H9 (cell line): ENCODE measurements around the gene EXOC2. TPM values are rescaled to one million over a fixed set of nuclear protein-coding genes. Genes with fewer than 3 reads are reported as not detected.

Source experiments
- DNase-seq: peaks from one replicate; pipeline ENCODE4 v3.0.0-alpha.2; 2017
- H2AFZ ChIP-seq: one replicate; pipeline ENCODE4 v1.6.1; 2013; ENCODE audit warnings: mild to moderate bottlenecking, low read length, control low read depth, moderate library complexity
- H2AK5ac ChIP-seq: 2 replicates; pipeline ENCODE4 v1.6.1; 2013; ENCODE audit warnings: low read length, control low read depth, mixed read lengths; ENCODE audit not compliant: insufficient read length
- H2BK120ac ChIP-seq: one replicate; pipeline ENCODE4 v1.6.1; 2013; ENCODE audit warnings: low read depth, mild to moderate bottlenecking, low read length, control low read depth, inconsistent platforms; ENCODE audit not compliant: poor library complexity, severe bottlenecking
- H2BK12ac ChIP-seq: 2 replicates; pipeline ENCODE4 v1.6.1; 2013; ENCODE audit warnings: low read length, control low read depth, mixed read lengths, low read depth; ENCODE audit not compliant: insufficient read length
- H2BK15ac ChIP-seq: 2 replicates; pipeline ENCODE4 v1.6.1; 2013; ENCODE audit warnings: low read depth, low read length, control low read depth
- H2BK20ac ChIP-seq: one replicate; pipeline ENCODE4 v1.6.1; 2013; ENCODE audit warnings: low read depth, mild to moderate bottlenecking, low read length, control low read depth, inconsistent platforms; ENCODE audit not compliant: poor library complexity, severe bottlenecking
- H2BK5ac ChIP-seq: 2 replicates; pipeline ENCODE4 v1.6.1; 2013; ENCODE audit warnings: low read length, control low read depth, mixed read lengths; ENCODE audit not compliant: insufficient read length
- H3K14ac ChIP-seq: 2 replicates; pipeline ENCODE4 v1.6.1; 2013; ENCODE audit warnings: low read length, control low read depth; ENCODE audit not compliant: insufficient read depth
- H3K18ac ChIP-seq: 2 replicates; pipeline ENCODE4 v1.6.1; 2013; ENCODE audit warnings: low read depth, mild to moderate bottlenecking, mixed read lengths, low read length, control low read depth; ENCODE audit not compliant: insufficient read length
- H3K23ac ChIP-seq: 2 replicates; pipeline ENCODE4 v1.6.1; 2013; ENCODE audit warnings: low read length, control low read depth, mixed read lengths, low read depth; ENCODE audit not compliant: insufficient read length
- H3K23me2 ChIP-seq: 2 replicates; pipeline ENCODE4 v1.6.1; 2013; ENCODE audit warnings: low read depth, mild to moderate bottlenecking, mixed read lengths, low read length, control low read depth; ENCODE audit not compliant: insufficient read length, poor library complexity, severe bottlenecking
- H3K27ac ChIP-seq: 2 replicates; pipeline ENCODE4 v1.5.1; 2013; ENCODE audit warnings: low read length, control low read depth, mixed read lengths, low read depth; ENCODE audit not compliant: insufficient read length
- H3K27me3 ChIP-seq: 2 replicates; pipeline ENCODE4 v1.6.1; 2013; ENCODE audit warnings: low read length, control low read depth, inconsistent platforms; ENCODE audit not compliant: insufficient read depth
- H3K4ac ChIP-seq: 2 replicates; pipeline ENCODE4 v1.6.1; 2013; ENCODE audit warnings: low read depth, mild to moderate bottlenecking, control low read depth, inconsistent platforms, low read length, moderate library complexity
- H3K4me1 ChIP-seq: 2 replicates; pipeline ENCODE4 v1.6.1; 2013; ENCODE audit warnings: low read length, control low read depth, inconsistent platforms; ENCODE audit not compliant: insufficient read depth
- H3K4me2 ChIP-seq: 2 replicates; pipeline ENCODE4 v1.6.1; 2013; ENCODE audit warnings: low read length, control low read depth, mixed read lengths; ENCODE audit not compliant: insufficient read length, insufficient read depth
- H3K56ac ChIP-seq: 2 replicates; pipeline ENCODE4 v1.6.1; 2013; ENCODE audit warnings: low read depth, mild to moderate bottlenecking, mixed read lengths, low read length, control low read depth; ENCODE audit not compliant: insufficient read length
- H3K79me1 ChIP-seq: 2 replicates; pipeline ENCODE4 v1.6.1; 2013; ENCODE audit warnings: low read depth, mild to moderate bottlenecking, moderate library complexity, low read length, control low read depth, inconsistent platforms; ENCODE audit not compliant: insufficient read depth, poor library complexity, severe bottlenecking
- H3K79me2 ChIP-seq: 2 replicates; pipeline ENCODE4 v1.6.1; 2013; ENCODE audit warnings: low read length, control low read depth, inconsistent platforms; ENCODE audit not compliant: insufficient read depth
- H3K9ac ChIP-seq: 2 replicates; pipeline ENCODE4 v1.6.1; 2013; ENCODE audit warnings: low read length, control low read depth, mixed read lengths; ENCODE audit not compliant: insufficient read length; ENCODE audit errors: extremely low read depth
- H3K9me3 ChIP-seq: one replicate; pipeline ENCODE4 v1.6.1; 2013; ENCODE audit warnings: low read depth, low read length, inconsistent platforms; ENCODE audit not compliant: control insufficient read depth
- H3T11ph ChIP-seq: one replicate; pipeline ENCODE4 v1.6.1; 2013; ENCODE audit warnings: mild to moderate bottlenecking, low read length, control low read depth, inconsistent platforms
- H4K20me1 ChIP-seq: one replicate; pipeline ENCODE4 v1.6.1; 2013; ENCODE audit not compliant: control insufficient read depth, insufficient read length, insufficient read depth
- H4K5ac ChIP-seq: 2 replicates; pipeline ENCODE4 v1.6.1; 2013; ENCODE audit warnings: low read depth, mild to moderate bottlenecking, mixed read lengths, low read length, control low read depth; ENCODE audit not compliant: insufficient read length
- H4K8ac ChIP-seq: replicated peaks from 2 replicates; pipeline ENCODE4 v1.6.1; 2013; ENCODE audit warnings: low read length, control low read depth, mixed read lengths, low read depth; ENCODE audit not compliant: insufficient read length
- H4K91ac ChIP-seq: 2 replicates; pipeline ENCODE4 v1.6.1; 2013; ENCODE audit warnings: low read depth, mild to moderate bottlenecking, moderate library complexity, mixed read lengths, low read length, control low read depth; ENCODE audit not compliant: insufficient read length
- H3K27ac Mint-ChIP-seq, 3 experiments: 2 replicates in 2 of 3; 3 replicates in 1 of 3; pipeline ENCODE4 v1.8.0; 2020 to 2021; ENCODE audit warnings: mixed read lengths in 3 of 3, mild to moderate bottlenecking in 1 of 3, moderate library complexity in 1 of 3
- H3K27me3 Mint-ChIP-seq: 2 replicates; pipeline ENCODE4 v1.8.0; 2021; ENCODE audit warnings: low read depth, mild to moderate bottlenecking, moderate library complexity, mixed read lengths
- H3K36me3 Mint-ChIP-seq, 3 experiments: 2 replicates in 2 of 3; 3 replicates in 1 of 3; pipeline ENCODE4 v1.8.0; 2020 to 2021; ENCODE audit warnings: low read depth in 3 of 3, mixed read lengths in 3 of 3; ENCODE audit not compliant: insufficient read depth in 1 of 3
- H3K4me1 Mint-ChIP-seq, 2 experiments: 2 replicates each; pipeline ENCODE4 v1.8.0; 2020; ENCODE audit warnings: mixed read lengths in 2 of 2
- H3K4me3 Mint-ChIP-seq, 2 experiments: 2 replicates in 1 of 2; 3 replicates in 1 of 2; pipeline ENCODE4 v1.8.0; 2020 to 2021; ENCODE audit warnings: mild to moderate bottlenecking in 2 of 2, mixed read lengths in 2 of 2, moderate library complexity in 1 of 2
- H3K9me3 Mint-ChIP-seq, 2 experiments: 2 replicates in 1 of 2; 3 replicates in 1 of 2; pipeline ENCODE4 v1.8.0; 2020; ENCODE audit warnings: mild to moderate bottlenecking in 2 of 2, mixed read lengths in 2 of 2, moderate library complexity in 1 of 2
- CTCF ChIP-seq: fragments of 200-600 bp; sonication (generic); conservative IDR thresholded peaks from 3 replicates; pipeline ENCODE4 v1.8.0; 2021; ENCODE audit warnings: antibody characterized with exemption, mild to moderate bottlenecking
- WGBS: extraction: QIAGEN DNeasy Blood & Tissue Kit; methylation state at CpG from one replicate; pipeline ENCODE4 v1.1.7; 2013; ENCODE audit warnings: missing lambda C conversion rate, low lambda C conversion rate, mixed read lengths; ENCODE audit not compliant: insufficient read length; ENCODE audit errors: extremely low coverage; 5-methylcytosine and 5-hydroxymethylcytosine counted together
- total RNA-seq: library from RNA; stranded (reverse); gene quantifications from 2 replicates; pipeline ENCODE4 v1.2.1, GENCODE V29; 2021

Gene EXOC2
- total RNA-seq, 1 experiment from 2014 or later = 29.9 TPM

GRCh38 chr6:438634-439170 is 254.2 kb downstream of the EXOC2 start:
- no peak overlapping the region for H3K27ac Mint-ChIP-seq
- Histone ChIP-seq H3K9me3 (no peaks in the 10 kb centered on the region), H3K4me2 (no peak overlapping the region), H3K4me1 (no peaks in the 10 kb centered on the region), H2BK120ac (no peak overlapping the region), H4K91ac (no peak overlapping the region), H4K20me1 (no peaks in the 10 kb centered on the region), H3K27ac (no peak overlapping the region), H2BK12ac (no peak overlapping the region), H2BK5ac (no peak overlapping the region), H4K5ac (no peak overlapping the region), H2BK20ac (no peak overlapping the region), H3K9ac (no peak overlapping the region), H2AK5ac (no peak overlapping the region), H3K79me1 (no peaks in the 10 kb centered on the region), H3K4ac (no peak overlapping the region), H3K27me3 (no peaks in the 10 kb centered on the region), H2BK15ac (no peak overlapping the region), H2AFZ (no peak overlapping the region), H3K23me2 (no peaks in the 10 kb centered on the region), H3K14ac (no peak overlapping the region), H4K8ac (no peak overlapping the region), H3K23ac (no peak overlapping the region), H3K79me2 (no peaks in the 10 kb centered on the region), H3K18ac (no peak overlapping the region), H3T11ph (no peak overlapping the region), H3K56ac (no peak overlapping the region)
- H3K27me3 Mint-ChIP-seq = peaks cover 9% of the 10 kb centered on the region
- WGBS = no CpG with 5 or more reads among the region's 12 CpGs
- DNase-seq = no peak
- H3K4me1 Mint-ChIP-seq = no peaks in the 10 kb centered on the region; a peak in 1 of 4 replicates
- no peaks in the 10 kb centered on the region; a peak in 2 of 5 replicates for H3K9me3 Mint-ChIP-seq
- H3K4me3 Mint-ChIP-seq = no peak overlapping the region
- no peak for TF ChIP-seq CTCF
- peaks cover 0 to 2% (median 0%) of the 10 kb centered on the region in 3 experiments; a peak in 1 of 7 replicates for H3K36me3 Mint-ChIP-seq
